HG03139 (cell line): ENCODE measurements around the gene ELL3.

ENCODE experiments used
- ATAC-seq: cut with Tn5 transposase; IDR thresholded peaks from one replicate; pipeline ENCODE4 v1.9.1; 2021; ENCODE audit not compliant: unreplicated experiment

The ELL3 gene

GRCh38 chr15:43792761-43793476 lies 16.2 kb upstream of the ELL3 start:
- ATAC-seq: no peak

- peak; percentile 81 for ATAC-seq
Measured at GRCh38 chr15:43791993-43792760, 15.4 kb upstream of the ELL3 start, which contains the start of gene SERF2. Gene SERF2, plus strand, starts transcription at chr15:43792320. Its CDS starts 57 bp downstream, at chr15:43792377.

GRCh38 chr15:43789409-43789808 lies 12.6 kb upstream of the ELL3 start:
- ATAC-seq: no peak

- no peak for ATAC-seq
Measured at GRCh38 chr15:43779016-43779415, 2.2 kb upstream of the ELL3 start.

GRCh38 chr15:43777267-43777914 lies 625 bp upstream of the ELL3 start:
- ATAC-seq: peak; percentile 40

- ATAC-seq: peak; percentile 51
Measured at GRCh38 chr15:43776101-43776717, 557 bp downstream of the ELL3 start.

GRCh38 chr15:43775411-43775965 lies 1.3 kb downstream of the ELL3 start:
- ATAC-seq: no peak

GRCh38 chr15:43774062-43774461 lies 2.7 kb downstream of the ELL3 start:
- ATAC-seq: no peak

GRCh38 chr15:43772624-43773023 lies 4.1 kb downstream of the ELL3 start:
- ATAC-seq: no peak

GRCh38 chr15:43771816-43772215 lies 5.0 kb downstream of the ELL3 start:
- ATAC-seq: no peak

GRCh38 chr15:43769584-43770228 lies 7.1 kb downstream of the ELL3 start:
- no peak for ATAC-seq

GRCh38 chr15:43763819-43764446 lies 12.8 kb downstream of the ELL3 start:
- ATAC-seq: no peak

- ATAC-seq: no peak
Measured at GRCh38 chr15:43762824-43763223, 13.9 kb downstream of the ELL3 start.

GRCh38 chr15:43751885-43752284 lies 24.9 kb downstream of the ELL3 start:
- no peak for ATAC-seq

GRCh38 chr15:43749690-43750345 lies 26.9 kb downstream of the ELL3 start:
- ATAC-seq: no peak

- ATAC-seq: no peak
Measured at GRCh38 chr15:43748376-43748775, 28.4 kb downstream of the ELL3 start.

- peak; percentile 10 for ATAC-seq
Measured at GRCh38 chr15:43746903-43747309, 29.9 kb downstream of the ELL3 start.

- ATAC-seq: peak; percentile 77
Measured at GRCh38 chr15:43746245-43746902, 30.4 kb downstream of the ELL3 start, which contains the start of gene PDIA3. Gene PDIA3, plus strand, starts transcription at chr15:43746438. Its CDS starts 102 bp downstream, at chr15:43746540.

GRCh38 chr15:43735416-43735815 lies 41.4 kb downstream of the ELL3 start:
- no peak for ATAC-seq
